Neural progenitor cell (in vitro differentiated cells): Measurements from ENCODE around the gene SPESP1.

Experiments
- EZH2 ChIP-seq: fragments of 200-600 bp; sonication (generic); IDR thresholded peaks from 2 replicates; pipeline ENCODE4 v1.6.1; 2017; ENCODE audit warnings: antibody characterized with exemption, mild to moderate bottlenecking, moderate library complexity
- TF ChIP-seq, protein P1 (sequence below): fragments of 200-600 bp; sonication (generic); IDR thresholded peaks from 2 replicates; pipeline ENCODE4 v1.5.1; 2017; ENCODE audit warnings: antibody characterized with exemption, mild to moderate bottlenecking

DNA sequence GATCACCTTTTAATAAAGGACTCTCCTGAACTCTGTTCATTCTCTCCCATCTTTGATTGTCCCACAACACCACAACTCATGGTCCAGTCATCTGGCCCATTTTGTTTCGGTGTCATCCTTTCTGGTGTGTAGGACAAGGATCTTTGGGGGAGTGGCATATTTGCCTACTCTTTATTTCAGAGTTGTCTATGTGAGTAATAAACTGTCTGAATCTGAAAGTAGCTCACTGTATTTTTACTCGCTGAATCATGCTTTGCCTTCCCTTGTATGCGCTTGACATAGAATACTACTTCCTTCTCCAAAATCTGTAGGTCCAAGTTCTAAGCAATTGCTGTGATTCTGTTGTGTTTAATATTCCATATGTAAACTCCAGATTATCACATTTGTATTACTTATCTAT lies 54.3 kb downstream of the SPESP1 start:
- TF ChIP-seq, protein P1, sequence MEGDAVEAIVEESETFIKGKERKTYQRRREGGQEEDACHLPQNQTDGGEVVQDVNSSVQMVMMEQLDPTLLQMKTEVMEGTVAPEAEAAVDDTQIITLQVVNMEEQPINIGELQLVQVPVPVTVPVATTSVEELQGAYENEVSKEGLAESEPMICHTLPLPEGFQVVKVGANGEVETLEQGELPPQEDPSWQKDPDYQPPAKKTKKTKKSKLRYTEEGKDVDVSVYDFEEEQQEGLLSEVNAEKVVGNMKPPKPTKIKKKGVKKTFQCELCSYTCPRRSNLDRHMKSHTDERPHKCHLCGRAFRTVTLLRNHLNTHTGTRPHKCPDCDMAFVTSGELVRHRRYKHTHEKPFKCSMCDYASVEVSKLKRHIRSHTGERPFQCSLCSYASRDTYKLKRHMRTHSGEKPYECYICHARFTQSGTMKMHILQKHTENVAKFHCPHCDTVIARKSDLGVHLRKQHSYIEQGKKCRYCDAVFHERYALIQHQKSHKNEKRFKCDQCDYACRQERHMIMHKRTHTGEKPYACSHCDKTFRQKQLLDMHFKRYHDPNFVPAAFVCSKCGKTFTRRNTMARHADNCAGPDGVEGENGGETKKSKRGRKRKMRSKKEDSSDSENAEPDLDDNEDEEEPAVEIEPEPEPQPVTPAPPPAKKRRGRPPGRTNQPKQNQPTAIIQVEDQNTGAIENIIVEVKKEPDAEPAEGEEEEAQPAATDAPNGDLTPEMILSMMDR, result no peak
- no peak for TF ChIP-seq EZH2
